ENCODE measurements around the gene NOC3L. TPM values are rescaled to one million over a fixed set of nuclear protein-coding genes. Genes with fewer than 3 reads are reported as not detected.

NOC3L gene
- total and polyA plus RNA-seq, 2 donors (not counting 1 experiment from before 2014, with no cell fraction given): 10.2 to 42.0 TPM

GRCh38 chr10:94327649-94328048 is 35.1 kb downstream of the NOC3L start:
- CTCF ChIA-PET: interaction anchor here (1.0 to 1.5 kb wide), 2 partner anchors 7 to 10 kb away, joined by 3 to 5 read pairs; no protein-coding TSS in a partner anchor
- Mint-ChIP-seq H3K27me3 (no peaks in the 10 kb centered on the region), H3K4me3 (no peak overlapping the region), H3K9me3 (ENCODE audit: insufficient read depth) (no peaks in the 10 kb centered on the region), H3K4me1 (no peaks in the 10 kb centered on the region), H3K27ac (no peak overlapping the region)
- intact Hi-C loops (cut with micrococcal nuclease): no loop called here
- no peaks in the 10 kb centered on the region for H3K4me1 ChIP-seq (ENCODE audit: control insufficient read depth in 2 of 2, insufficient read depth in 2 of 2, low read length in 2 of 2)
- no peaks in the 10 kb centered on the region for H4K20me1 ChIP-seq (ENCODE audit: control insufficient read depth, insufficient read depth, low read length, poor library complexity, severe bottlenecking)
- ATAC-seq (ENCODE audit: low read depth): no peak
- POLR2A ChIA-PET: no interaction called here
- H3K4me3 ChIP-seq (ENCODE audit: control extremely low read depth in 1 of 5, extremely low read depth in 1 of 5, insufficient read depth in 1 of 5, low read depth in 2 of 5, low read length in 4 of 5): no peak overlapping the region
- no peak overlapping the region for H3K4me2 ChIP-seq (replicated peaks; ENCODE audit: low read depth, low read length, poor library complexity, severe bottlenecking)
- no peaks in the 10 kb centered on the region for H3K27me3 ChIP-seq (replicated peaks in 1 of 4; ENCODE audit: control extremely low read depth in 1 of 4, control insufficient read depth in 3 of 4, insufficient read depth in 4 of 4, low read length in 3 of 4)
- H3K9me3 ChIP-seq (ENCODE audit: control extremely low read depth in 1 of 3, control insufficient read depth in 2 of 3, insufficient read depth in 1 of 3, low read length in 2 of 3): no peaks in the 10 kb centered on the region
- H3K36me3 ChIP-seq (replicated peaks in 1 of 2; ENCODE audit: control extremely low read depth in 1 of 2, control insufficient read depth in 1 of 2, extremely low read depth in 1 of 2, insufficient read depth in 2 of 2, low read length in 1 of 2): peaks cover 1 to 42% of the 10 kb centered on the region in 2 experiments
- TF ChIP-seq CTCF (IDR thresholded peaks at IDR 0.05) (no peak), EZH2 (IDR thresholded peaks at IDR 0.05; ENCODE audit: borderline replicate concordance, insufficient read depth, low read depth, low read length, poor library complexity, severe bottlenecking) (no peak)
- no peak overlapping the region for H2AFZ ChIP-seq (ENCODE audit: insufficient read depth, low read depth, low read length, poor library complexity, severe bottlenecking)
- H3K27ac ChIP-seq (ENCODE audit: low read length in 2 of 2): no peak overlapping the region
- WGBS (ENCODE audit: insufficient coverage): no CpG with 5 or more reads among the region's 1 CpG
- DNase-seq: no peak
- no peaks in the 10 kb centered on the region for H3K79me2 ChIP-seq (ENCODE audit: control insufficient read depth, insufficient read depth, low read length)
- no peak overlapping the region for H3K9ac ChIP-seq (ENCODE audit: low read length)

DNA sequence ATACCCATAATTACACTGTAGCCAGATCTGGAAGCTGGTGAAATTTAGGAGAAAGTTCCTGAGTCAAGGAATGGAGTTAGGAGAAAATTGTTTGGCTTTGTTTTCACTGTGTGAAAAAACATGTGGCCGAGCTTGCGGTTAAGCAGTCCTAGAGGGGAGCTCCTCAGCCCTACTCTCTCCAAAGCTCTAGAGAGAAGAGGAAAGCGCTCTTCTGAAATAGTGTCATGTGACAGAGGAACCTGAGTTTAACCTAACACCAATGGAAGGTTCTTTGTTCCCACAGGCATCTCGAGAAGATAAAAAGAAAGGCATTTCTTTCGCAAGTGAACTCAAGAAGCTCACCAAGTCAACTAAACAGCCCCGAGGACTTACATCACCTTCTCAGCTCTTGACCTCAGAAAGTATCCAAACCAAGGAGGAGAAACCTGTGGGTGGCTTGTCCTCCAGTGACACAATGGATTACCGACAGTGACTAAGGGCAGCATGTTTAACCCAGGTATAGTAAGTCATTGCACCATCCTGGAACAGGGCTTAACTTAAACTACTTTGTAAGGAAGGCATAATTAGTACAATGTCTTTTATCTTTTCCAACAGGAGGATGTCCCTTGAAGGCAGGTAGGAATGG is 38.0 kb downstream of the NOC3L start:
- no peaks in the 10 kb centered on the region for H3K4me1 ChIP-seq (ENCODE audit: control insufficient read depth in 2 of 2, insufficient read depth in 2 of 2, low read length in 2 of 2)
- H3K4me2 ChIP-seq (replicated peaks; ENCODE audit: low read depth, low read length, poor library complexity, severe bottlenecking): no peak overlapping the region
- no peak for DNase-seq
- Mint-ChIP-seq H3K9me3 (ENCODE audit: insufficient read depth) (no peaks in the 10 kb centered on the region), H3K27ac (no peak overlapping the region), H3K27me3 (no peaks in the 10 kb centered on the region), H3K4me3 (no peak overlapping the region), H3K4me1 (no peaks in the 10 kb centered on the region)
- ATAC-seq (ENCODE audit: low read depth): no peak
- WGBS (ENCODE audit: insufficient coverage): 100% methylated on average over 2 of the region's 7 CpGs
- TF ChIP-seq EZH2 (IDR thresholded peaks at IDR 0.05; ENCODE audit: borderline replicate concordance, insufficient read depth, low read depth, low read length, poor library complexity, severe bottlenecking) (no peak), CTCF (IDR thresholded peaks at IDR 0.05) (no peak)
- H3K9me3 ChIP-seq (ENCODE audit: control extremely low read depth in 1 of 3, control insufficient read depth in 2 of 3, insufficient read depth in 1 of 3, low read length in 2 of 3): no peaks in the 10 kb centered on the region
- H3K79me2 ChIP-seq (ENCODE audit: control insufficient read depth, insufficient read depth, low read length): no peaks in the 10 kb centered on the region
- H3K27ac ChIP-seq (ENCODE audit: low read length in 2 of 2): no peak overlapping the region
- ChIA-PET POLR2A (no interaction called here), CTCF (interaction anchor here (0.6 to 1.1 kb wide), 4 partner anchors 9 to 119 kb away, joined by 3 to 5 read pairs (median 4); no protein-coding TSS in a partner anchor)
- no peak overlapping the region for H3K4me3 ChIP-seq (ENCODE audit: control extremely low read depth in 1 of 5, extremely low read depth in 1 of 5, insufficient read depth in 1 of 5, low read depth in 2 of 5, low read length in 4 of 5)
- H4K20me1 ChIP-seq (ENCODE audit: control insufficient read depth, insufficient read depth, low read length, poor library complexity, severe bottlenecking): no peaks in the 10 kb centered on the region
- no peak overlapping the region for H3K9ac ChIP-seq (ENCODE audit: low read length)
- no peak overlapping the region for H2AFZ ChIP-seq (ENCODE audit: insufficient read depth, low read depth, low read length, poor library complexity, severe bottlenecking)
- H3K27me3 ChIP-seq (replicated peaks in 1 of 4; ENCODE audit: control extremely low read depth in 1 of 4, control insufficient read depth in 3 of 4, insufficient read depth in 4 of 4, low read length in 3 of 4): no peaks in the 10 kb centered on the region
- intact Hi-C loops (cut with micrococcal nuclease): no loop called here
- peaks cover 1 to 28% of the 10 kb centered on the region in 2 experiments for H3K36me3 ChIP-seq (replicated peaks in 1 of 2; ENCODE audit: control extremely low read depth in 1 of 2, control insufficient read depth in 1 of 2, extremely low read depth in 1 of 2, insufficient read depth in 2 of 2, low read length in 1 of 2)

Data from B cell (primary cell).